Heart left ventricle (tissue), 16 donors: ENCODE data around the gene GBX2. TPM values are rescaled to one million over a fixed set of nuclear protein-coding genes. Genes with fewer than 3 reads are reported as not detected.

ENCODE experiments used
- ATAC-seq, 4 donors: fragments of 200-7000 bp; cut with Tn5 transposase; one replicate each; pipeline ENCODE4 v1.9.1; 2020 to 2022; ENCODE audit warnings: moderate library complexity in 4 of 4, mild to moderate bottlenecking in 3 of 4, moderate number of reproducible peaks in 1 of 4
- DNase-seq, 5 donors: peaks; one replicate each; pipeline ENCODE4 v3.0.0-alpha.2; 2020
- H3K27ac ChIP-seq, 12 donors: fragments of 200-600 bp; sonication (generic) in 4 of 12; one replicate each; pipeline versions ENCODE4 v1.5.0 to v1.8.0; 2016 to 2022; ENCODE audit warnings: mild to moderate bottlenecking in 2 of 12
- H3K27me3 ChIP-seq, 9 donors: fragments of 200-600 bp; sonication (generic) in 2 of 9; one replicate each; pipeline versions ENCODE4 v1.5.1 to v1.8.0; 2016 to 2022; ENCODE audit warnings: mild to moderate bottlenecking in 3 of 9
- H3K36me3 ChIP-seq, 9 donors: fragments of 200-600 bp; sonication (generic) in 2 of 9; one replicate each; pipeline versions ENCODE4 v1.5.0 to v1.8.0; 2018 to 2022; ENCODE audit warnings: mild to moderate bottlenecking in 2 of 9
- H3K4me1 ChIP-seq, 12 donors: fragments of 200-600 bp; sonication (generic) in 4 of 12; one replicate each; pipeline versions ENCODE4 v1.5.0 to v1.8.0; 2016 to 2022; ENCODE audit warnings: mild to moderate bottlenecking in 3 of 12
- H3K4me3 ChIP-seq, 12 donors: fragments of 200-600 bp; sonication (generic) in 4 of 12; one replicate each; pipeline versions ENCODE4 v1.5.0 to v1.8.0; 2017 to 2022; ENCODE audit warnings: mild to moderate bottlenecking in 9 of 12, moderate library complexity in 4 of 12
- H3K9me3 ChIP-seq, 12 donors: fragments of 200-600 bp; sonication (generic) in 4 of 12; one replicate each; pipeline versions ENCODE4 v1.5.0 to v1.8.0; 2016 to 2022; ENCODE audit warnings: mild to moderate bottlenecking in 1 of 12
- CTCF ChIP-seq, 12 donors: fragments of 200-600 bp; sonication (generic) in 4 of 12; IDR thresholded peaks; one replicate each; pipeline versions ENCODE4 v1.5.0 to v1.8.0; 2018 to 2022; ENCODE audit warnings: antibody characterized with exemption in 12 of 12, mild to moderate bottlenecking in 5 of 12
- POLR2A ChIP-seq, 2 donors: fragments of 450-650 bp; IDR thresholded peaks; one replicate each; pipeline ENCODE4 v1.6.1; 2017; ENCODE audit warnings: antibody characterized with exemption in 2 of 2, mild to moderate bottlenecking in 2 of 2, moderate library complexity in 2 of 2
- WGBS, 4 donors: extraction: QIAGEN DNeasy Blood & Tissue Kit in 2 of 4; methylation state at CpG; one replicate each; pipeline versions ENCODE4 v1.1.5 to v1.1.7; 2013 to 2018; 5-methylcytosine and 5-hydroxymethylcytosine counted together
- intact Hi-C, 10 donors: fragments of 100-400 bp; cut with DNase I; formaldehyde crosslinking; loops; one replicate each; pipeline versions ENCODE4 v1.11.1 to v1.14.2; 2022
- polyA plus RNA-seq, 2 donors: library from polyadenylated mRNA; stranded (reverse); fragments of 200-250 nt; gene quantifications; one replicate each; pipeline ENCODE4 v1.2.3, GENCODE V29; 2013
- total RNA-seq, 9 donors: library from RNA; depleted of rRNA in 2 of 9; stranded (reverse); fragments of >200 nt in 2 of 9; fragmentation: NEBNext Ultra II Directional in 3 of 9; extraction: Animal tissue kit (Norgen Biotek cat#: 25700) in 3 of 9; gene quantifications; one replicate each; pipeline versions ENCODE4 v1.1.0 to v1.2.4, GENCODE V29; 2016 to 2023
- donor health status: ischemic (EF 13 %, LVEDD 7.1; RV severe dilation, severe dysfunction).
- donor health status: healthy with polysubstance abuse.
- donor health status: DM: no; HTN: yes; CAD: no.
- donor health status: DM: no; HTN: no; CAD: no.
- donor health status: ischemic (EF 25% LVEDD 6.9; RV normal size, moderate dysfunction).
- donor health status: ischemic (EF 25% LVEDD 5.7; RV mildly dilated, moderate dysfunction).
- donor health status: healthy.
- donor health status: DM: yes; HTN: yes; CAD: no.
- donor health status: ischemic (EF 35%, LVEDD 5.7; RV mildly dilated, moderate dysfunction).
- donor health status: nonischemic (EF 11% LVEDD 7.7; RV severe dilation, severe dysfunction).
- donor health status: DM: yes; HTN: yes; CAD: no.
- donor health status: PGD.
- donor health status: ischemic (EF 29% LVEDD 5.4; RV normal size, mild dysfunction).
- donor health status: nonischemic (EF 23%, LVEDD 6.1; RV moderate dilation, normal function).

The GBX2 gene
- total and polyA plus RNA-seq, 11 donors, result 0.15 to 0.55 (median 0.17) TPM; not detected in 8

- TF ChIP-seq POLR2A (IDR thresholded peaks at IDR 0.05) (no peak), CTCF (IDR thresholded peaks at IDR 0.05) (no peak)
- Histone ChIP-seq H3K9me3 (no peaks in the 10 kb centered on the region), H3K4me1 (no peaks in the 10 kb centered on the region), H3K27ac (no peak overlapping the region), H3K27me3 (no peaks in the 10 kb centered on the region), H3K4me3 (no peak overlapping the region), H3K36me3 (peaks cover 0 to 66% (median 20%) of the 10 kb centered on the region in 9 donors)
- intact Hi-C loops, result no loop called here
- DNase-seq (no peak), ATAC-seq (no peak)
- 87 to 91% (median 90%) methylated on average over 3 of the region's 3 CpGs for WGBS, 4 donors
Observed at GRCh38 chr2:236122236-236122635, 46.0 kb downstream of the GBX2 start.

- Histone ChIP-seq H3K27me3 (no peaks in the 10 kb centered on the region), H3K27ac (no peak overlapping the region), H3K36me3 (peaks cover 0 to 61% (median 20%) of the 10 kb centered on the region in 9 donors), H3K4me1 (no peaks in the 10 kb centered on the region), H3K9me3 (no peaks in the 10 kb centered on the region), H3K4me3 (no peak overlapping the region)
- WGBS, 4 donors, result 88 to 99% (median 95%) methylated on average over 3 to 7 of the region's 7 CpGs
- intact Hi-C loops, result no loop called here
- DNase-seq, result no peak
- no peak for ATAC-seq
- TF ChIP-seq CTCF (IDR thresholded peaks at IDR 0.05) (no peak), POLR2A (IDR thresholded peaks at IDR 0.05) (no peak)
Observed at GRCh38 chr2:236121546-236121945, 46.6 kb downstream of the GBX2 start.

- intact Hi-C loops, result no loop called here
- no peak for ATAC-seq
- H3K27me3 ChIP-seq, result no peaks in the 10 kb centered on the region
- H3K9me3 ChIP-seq, result no peaks in the 10 kb centered on the region
- H3K4me1 ChIP-seq, result no peaks in the 10 kb centered on the region
- no peak overlapping the region for H3K4me3 ChIP-seq
- H3K36me3 ChIP-seq, result peaks cover 0 to 54% (median 14%) of the 10 kb centered on the region in 9 donors
- no peak overlapping the region for H3K27ac ChIP-seq
- WGBS, 4 donors, result 76 to 92% (median 80%) methylated on average over 5 of the region's 5 CpGs
- no peak for DNase-seq
- TF ChIP-seq POLR2A (IDR thresholded peaks at IDR 0.05) (no peak), CTCF (IDR thresholded peaks at IDR 0.05) (no peak)
Observed at GRCh38 chr2:236120829-236121228, 47.4 kb downstream of the GBX2 start.

- Histone ChIP-seq H3K4me1 (no peaks in the 10 kb centered on the region), H3K27me3 (no peaks in the 10 kb centered on the region), H3K4me3 (no peak overlapping the region), H3K27ac (no peak overlapping the region), H3K36me3 (peaks cover 0 to 48% (median 14%) of the 10 kb centered on the region in 9 donors), H3K9me3 (no peaks in the 10 kb centered on the region)
- no peak for DNase-seq
- ATAC-seq, result no peak
- intact Hi-C loops, result no loop called here
- 87 to 96% (median 90%) methylated on average over 19 to 29 of the region's 29 CpGs for WGBS, 4 donors
- TF ChIP-seq CTCF (IDR thresholded peaks at IDR 0.05) (no peak), POLR2A (IDR thresholded peaks at IDR 0.05) (no peak)
Observed at GRCh38 chr2:236120141-236120601, 48.0 kb downstream of the GBX2 start.
